K562 (cell line): ENCODE measurements around the gene ZFYVE21. TPM values are rescaled to one million over a fixed set of nuclear protein-coding genes. Genes with fewer than 3 reads are reported as not detected.

ENCODE experiments used
- ATAC-seq: fragments of 200-7000 bp; cut with Tn5 transposase; 3 replicates; pipeline ENCODE4 v1.9.1; 2020; ENCODE audit warnings: moderate library complexity
- BruUV-seq: library from RNA; stranded (reverse); fragments of 400-500 nt; replicated peaks from 2 replicates; lab custom pipeline; 2021; lab: Mats Ljungman, UMichigan
- CTCF ChIA-PET: fragments of 300-600 bp; formaldehyde crosslinking; extraction: SDS; loops from one replicate; lab custom pipeline; 2021; ENCODE audit warnings: low intra/inter-chr PET ratio; lab: Yijun Ruan, JAX
- POLR2A ChIA-PET: fragments of 300-600, 350-650 bp; sonication (Branson Sonifier 250); formaldehyde crosslinking; extraction: SDS; loops from one replicate; lab custom pipeline; 2021; ENCODE audit warnings: antibody characterized with exemption, inconsistent platforms; lab: Yijun Ruan, JAX
- DNase-seq, 4 experiments: peaks; one replicate each; pipeline versions ENCODE4 v3.0.0 to v3.0.0-alpha.2; 2011 to 2018; ENCODE audit warnings: low spot score in 3 of 4, mixed read lengths in 3 of 4; ENCODE audit errors: extremely low read depth in 1 of 4
- FAIRE-seq: peaks from 2 replicates; lab custom pipeline; 2011; peaks lifted over from hg19 to GRCh38; lab: Jason Lieb, UNC
- H2AFZ ChIP-seq: 2 replicates; pipeline ENCODE4 v1.6.0; 2011; ENCODE audit warnings: low read depth, low read length, control low read depth, inconsistent platforms
- H3K27ac ChIP-seq: fragments of 200-600 bp; 3 replicates; pipeline ENCODE4 v1.8.0; 2011; ENCODE audit warnings: low read depth, mild to moderate bottlenecking, control low read depth, inconsistent platforms, low read length, moderate library complexity, mixed read lengths; ENCODE audit errors: extremely low read depth
- H3K27me3 ChIP-seq, 2 experiments: fragments of 300-600 bp in 1 of 2; 2 replicates in 1 of 2; 3 replicates in 1 of 2; pipeline versions ENCODE4 v1.6.0 to v1.8.0; 2011; ENCODE audit warnings: inconsistent platforms in 2 of 2, low read length in 2 of 2, mild to moderate bottlenecking in 1 of 2, mixed read lengths in 1 of 2, moderate library complexity in 1 of 2; ENCODE audit not compliant: control insufficient read depth in 2 of 2, insufficient read depth in 2 of 2
- H3K36me3 ChIP-seq: fragments of 300-600 bp; 3 replicates; pipeline ENCODE4 v1.8.0; 2011; ENCODE audit warnings: mild to moderate bottlenecking, low read length, inconsistent platforms; ENCODE audit not compliant: control insufficient read depth, insufficient read depth
- H3K4me1 ChIP-seq, 2 experiments: fragments of 200-600 bp in 1 of 2; replicated peaks in 1 of 2; 2 replicates in 1 of 2; 3 replicates in 1 of 2; pipeline versions ENCODE4 v1.5.1 to v1.8.0; 2011; ENCODE audit warnings: inconsistent platforms in 2 of 2, low read length in 2 of 2, mild to moderate bottlenecking in 1 of 2, mixed read lengths in 1 of 2, moderate library complexity in 1 of 2; ENCODE audit not compliant: control insufficient read depth in 2 of 2, insufficient read depth in 2 of 2
- H3K4me2 ChIP-seq: 2 replicates; pipeline ENCODE4 v1.6.1; 2011; ENCODE audit warnings: low read length, control low read depth, inconsistent platforms, mixed read lengths; ENCODE audit not compliant: insufficient read depth
- H3K4me3 ChIP-seq: fragments of 200-600 bp; sonication (generic), shearing (Covaris generic); 2 replicates; pipeline ENCODE4 v1.5.1; 2016; ENCODE audit warnings: control low read depth, inconsistent platforms
- H3K79me2 ChIP-seq: fragments of 200-600 bp; 3 replicates; pipeline ENCODE4 v1.8.0; 2011; ENCODE audit warnings: low read length, inconsistent platforms; ENCODE audit not compliant: control insufficient read depth, insufficient read depth
- H3K9ac ChIP-seq, 2 experiments: 2 replicates each; pipeline versions ENCODE4 v1.6.0 to v1.6.1; 2011; ENCODE audit warnings: low read depth in 2 of 2, low read length in 2 of 2, control low read depth in 1 of 2, inconsistent platforms in 1 of 2, mild to moderate bottlenecking in 1 of 2, mixed read lengths in 1 of 2; ENCODE audit not compliant: insufficient read depth in 1 of 2
- H3K9me1 ChIP-seq: one replicate; pipeline ENCODE4 v1.6.0; 2011; ENCODE audit warnings: inconsistent platforms, mild to moderate bottlenecking, low read length, moderate library complexity; ENCODE audit not compliant: control insufficient read depth, insufficient read depth
- H3K9me3 ChIP-seq: replicated peaks from 2 replicates; pipeline ENCODE4 v1.5.1; 2011; ENCODE audit warnings: low read depth, low read length, inconsistent platforms; ENCODE audit not compliant: control insufficient read depth, insufficient read depth
- H4K20me1 ChIP-seq: replicated peaks from 2 replicates; pipeline ENCODE4 v1.6.1; 2011; ENCODE audit warnings: low read length, inconsistent platforms, mixed read lengths; ENCODE audit not compliant: control insufficient read depth, insufficient read depth
- C11orf30 ChIP-seq: fragments of 450-650 bp; IDR thresholded peaks from 2 replicates; pipeline ENCODE4 v1.6.1; 2016; ENCODE audit warnings: low read depth, mild to moderate bottlenecking
- FOXK1 ChIP-seq: sonication (generic); formaldehyde crosslinking; IDR thresholded peaks from 2 replicates; pipeline ENCODE4 v1.8.0; 2022; ENCODE audit warnings: missing genetic modification reagents, mild to moderate bottlenecking, borderline replicate concordance
- KLF13 ChIP-seq: fragments of 450-650 bp; IDR thresholded peaks from 2 replicates; pipeline ENCODE4 v1.6.1; 2016; ENCODE audit warnings: missing genetic modification characterization, low read depth, mild to moderate bottlenecking, missing compliant biosample characterization, moderate library complexity, borderline replicate concordance
- MAFF ChIP-seq: IDR thresholded peaks from 2 replicates; pipeline ENCODE4 v1.6.1; 2012; ENCODE audit warnings: low read length, improper control_type of control experiment
- MYNN ChIP-seq, 2 experiments: sonication (generic); formaldehyde crosslinking in 1 of 2; IDR thresholded peaks; 2 replicates each; pipeline versions ENCODE4 v1.5.0 to v1.6.1; 2016 to 2020; ENCODE audit warnings: antibody characterized with exemption in 1 of 2, missing genetic modification reagents in 1 of 2
- POLR2A ChIP-seq: fragments of 450-650 bp; conservative IDR thresholded peaks from 2 replicates; pipeline ENCODE4 v1.6.1; 2016
- POLR2G ChIP-seq: fragments of 200-400 bp; formaldehyde crosslinking; IDR thresholded peaks from 2 replicates; pipeline ENCODE4 v1.6.1; 2017; ENCODE audit warnings: low read depth, mild to moderate bottlenecking, antibody characterized with exemption, low read length, moderate library complexity
- RAD51 ChIP-seq: fragments of 450-650 bp; IDR thresholded peaks from 2 replicates; pipeline ENCODE4 v1.7.1; 2016; ENCODE audit warnings: low read depth, mild to moderate bottlenecking, borderline replicate concordance
- RBFOX2 ChIP-seq: fragments of 200-400 bp; formaldehyde crosslinking; IDR thresholded peaks from 2 replicates; pipeline ENCODE4 v1.6.1; 2017; ENCODE audit warnings: low read depth, mild to moderate bottlenecking, low read length, moderate library complexity
- SRF ChIP-seq, 2 experiments: fragments of 250-450, 450-650 bp in 1 of 2; sonication (Bioruptor Pico) in 1 of 2; sonication (generic) in 1 of 2; formaldehyde crosslinking; IDR thresholded peaks; 2 replicates each; pipeline versions ENCODE4 v1.5.0 to v1.5.1; 2020 to 2022; ENCODE audit warnings: mild to moderate bottlenecking in 1 of 2, missing genetic modification reagents in 1 of 2
- TCF7 ChIP-seq: sonication (generic); IDR thresholded peaks from 2 replicates; pipeline ENCODE4 v1.6.1; 2016; ENCODE audit warnings: antibody characterized with exemption, borderline replicate concordance
- ZNF668 ChIP-seq: fragments of 250-450 bp; sonication (Bioruptor Pico); IDR thresholded peaks from 2 replicates; pipeline ENCODE4 v1.8.0; 2022; ENCODE audit warnings: mild to moderate bottlenecking, inconsistent platforms
- WGBS: fragments of 100-300 bp; shearing (Covaris generic); methylation state at CpG from one replicate; pipeline ENCODE4 v1.1.6; 2016; ENCODE audit warnings: low coverage, mixed read lengths; ENCODE audit not compliant: insufficient coverage; ENCODE audit errors: missing lambda C conversion rate; 5-methylcytosine and 5-hydroxymethylcytosine counted together
- in situ Hi-C: fragments of 300-500 bp; cut with MboI; formaldehyde crosslinking; loops from 4 replicates; pipeline ENCODE4 v1.15.0; 2018; ENCODE audit warnings: inconsistent platforms, mixed read lengths
- intact Hi-C: fragments of 100-400 bp; cut with micrococcal nuclease; formaldehyde crosslinking; loops from 2 replicates; pipeline ENCODE4 v1.14.2; 2022
- polyA plus RNA-seq, 8 experiments: library from polyadenylated mRNA; depleted of rRNA in 4 of 8; stranded (reverse) in 5 of 8; unstranded in 3 of 8; fragments of >200 nt; fragmentation: Nextera tagmentation in 2 of 8; fragmentation: Illumina TruSeq in 1 of 8; extraction: Ambion mirVana in 2 of 8; extraction: Trizol in 1 of 8; gene quantifications; 2 replicates each; pipeline versions ENCODE4 v1.2.1 to v1.2.3, GENCODE V29; 2011 to 2014; ENCODE audit warnings: inconsistent platforms in 1 of 8, missing spikeins in 1 of 8
- total RNA-seq, 7 experiments: library from RNA; depleted of rRNA in 6 of 7; stranded (reverse); fragments of >200 nt in 6 of 7; fragmentation: Illumina TruSeq in 2 of 7; extraction: Trizol in 2 of 7; gene quantifications; 2 replicates each; pipeline versions ENCODE4 v1.2.1 to v1.2.3, GENCODE V29; 2011 to 2021; ENCODE audit warnings: low replicate concordance in 1 of 7
- TF ChIP-seq, protein P1 (sequence below): fragments of 450-650 bp; IDR thresholded peaks from 2 replicates; pipeline ENCODE4 v1.6.1; 2016

ZFYVE21 gene
- total and polyA plus RNA-seq, 9 of the 15 experiments (the other 6 are each of a cell fraction or from before 2014, with no cell fraction given), result 0.90 to 23.1 (median 15.6) TPM

- H3K9ac ChIP-seq, result no peak overlapping the region; a peak in 1 of 4 replicates
- WGBS, result 74% methylated on average over 19 of the region's 24 CpGs
- ATAC-seq (no peak; the same call in 1 of the 3 replicates), FAIRE-seq (no peak), DNase-seq (no peak)
- intact Hi-C loops (no loop called here), in situ Hi-C loops (no loop called here)
- H3K27ac ChIP-seq, result no peak overlapping the region
- H3K79me2 ChIP-seq, result no peaks in the 10 kb centered on the region
- ChIA-PET POLR2A (interaction anchor here (1.0 to 1.5 kb wide), 2 partner anchors 10 to 17 kb away, joined by 4 read pairs; no protein-coding TSS in a partner anchor), CTCF (no interaction called here)
- BruUV-seq, result no TSS peak
- H3K4me1 ChIP-seq, result peaks cover 0 to 31% of the 10 kb centered on the region in 2 experiments; a peak in 2 of 5 replicates
- H3K4me2 ChIP-seq, result no peak overlapping the region
- H3K9me1 ChIP-seq, result no peaks in the 10 kb centered on the region
- TF ChIP-seq, protein P1, sequence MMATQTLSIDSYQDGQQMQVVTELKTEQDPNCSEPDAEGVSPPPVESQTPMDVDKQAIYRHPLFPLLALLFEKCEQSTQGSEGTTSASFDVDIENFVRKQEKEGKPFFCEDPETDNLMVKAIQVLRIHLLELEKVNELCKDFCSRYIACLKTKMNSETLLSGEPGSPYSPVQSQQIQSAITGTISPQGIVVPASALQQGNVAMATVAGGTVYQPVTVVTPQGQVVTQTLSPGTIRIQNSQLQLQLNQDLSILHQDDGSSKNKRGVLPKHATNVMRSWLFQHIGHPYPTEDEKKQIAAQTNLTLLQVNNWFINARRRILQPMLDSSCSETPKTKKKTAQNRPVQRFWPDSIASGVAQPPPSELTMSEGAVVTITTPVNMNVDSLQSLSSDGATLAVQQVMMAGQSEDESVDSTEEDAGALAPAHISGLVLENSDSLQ, result no peak
- TF ChIP-seq SRF (CRISPR knock-in tag; IDR thresholded peaks at IDR 0.05), result no peak
- TF ChIP-seq ZNF668 (CRISPR knock-in tag), result no peak
- no peak for TF ChIP-seq KLF13 (tag)
- TF ChIP-seq FOXK1 (CRISPR knock-in tag), result no peak
- TF ChIP-seq TCF7, result no peak
- TF ChIP-seq C11orf30, result peak; percentile 30; the same call in 1 of the 2 replicates
- TF ChIP-seq MYNN (IDR thresholded peaks at IDR 0.05), result peak; percentile 28; the same call in 1 of the 2 replicates
- no peak for TF ChIP-seq MYNN (CRISPR knock-in tag; IDR thresholded peaks at IDR 0.05)
- no peak for TF ChIP-seq MAFF
- no peak for TF ChIP-seq RAD51
- 0 out of 2 replicates have a peak, but pooled peaks have one; percentile 25 for TF ChIP-seq POLR2G
- TF ChIP-seq POLR2A, result 0 out of 2 replicates have a peak, but pooled peaks have one; percentile 26
- TF ChIP-seq RBFOX2, result peak; percentile 36; the same call in 1 of the 2 replicates
- no peaks in the 10 kb centered on the region for H3K9me3 ChIP-seq
- H4K20me1 ChIP-seq, result no peaks in the 10 kb centered on the region
- H3K4me3 ChIP-seq, result no peak overlapping the region
- no peak overlapping the region for H2AFZ ChIP-seq
- H3K27me3 ChIP-seq, result no peaks in the 10 kb centered on the region
- H3K36me3 ChIP-seq, result peaks cover 91% of the 10 kb centered on the region; the same call in 2 of the 3 replicates
Observed at GRCh38 chr14:103703433-103704385, 11.9 kb upstream of the ZFYVE21 start.
